GM20000 (cell line): ENCODE data around the gene FAM149B1.

Experiments
- DNase-seq: peaks from one replicate; pipeline ENCODE4 v3.0.0; 2012; ENCODE audit warnings: low spot score
- TF ChIP-seq, protein P1 (sequence below): IDR thresholded peaks from 2 replicates; pipeline ENCODE4 v1.5.1; 2012; ENCODE audit warnings: mild to moderate bottlenecking, control low read depth; ENCODE audit errors: extremely low read depth, missing control alignments

Gene FAM149B1

DNA sequence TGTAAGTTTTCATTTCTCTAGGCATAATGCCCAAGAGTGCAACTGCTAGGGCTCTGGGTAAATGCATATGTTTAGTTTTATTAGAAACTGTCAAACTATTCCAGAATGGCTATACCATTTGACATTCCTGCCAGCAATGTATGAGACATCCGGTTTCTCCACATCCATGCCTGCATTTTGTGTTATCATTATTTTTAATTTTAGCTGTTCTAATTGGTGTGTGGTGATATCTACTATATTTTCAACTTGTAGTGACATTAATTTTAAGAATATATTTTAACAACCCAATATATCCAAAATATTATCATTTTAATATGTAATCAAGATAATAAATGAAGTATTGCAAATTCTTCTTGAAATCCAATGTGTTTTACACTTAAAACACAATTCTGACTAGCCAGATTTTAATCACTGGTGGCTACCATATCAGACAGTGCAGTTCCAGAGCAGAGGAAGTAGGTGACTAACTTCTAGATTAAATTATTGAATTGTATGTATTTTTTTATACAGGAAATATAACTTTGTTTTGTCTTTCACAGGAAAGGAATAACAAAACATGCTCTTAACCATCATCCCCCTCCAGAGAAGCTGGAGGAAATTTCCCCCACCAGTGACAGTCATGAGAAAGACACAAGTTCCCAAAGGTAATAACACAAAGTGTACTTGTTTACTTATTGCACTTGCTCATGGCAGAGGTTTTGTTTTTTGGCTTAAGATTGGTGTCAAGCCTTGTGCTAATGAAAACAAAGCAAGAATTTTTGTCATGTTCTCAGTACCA lies 6.4 kb downstream of the FAM149B1 start:
- no peak for DNase-seq
- TF ChIP-seq, protein P1, sequence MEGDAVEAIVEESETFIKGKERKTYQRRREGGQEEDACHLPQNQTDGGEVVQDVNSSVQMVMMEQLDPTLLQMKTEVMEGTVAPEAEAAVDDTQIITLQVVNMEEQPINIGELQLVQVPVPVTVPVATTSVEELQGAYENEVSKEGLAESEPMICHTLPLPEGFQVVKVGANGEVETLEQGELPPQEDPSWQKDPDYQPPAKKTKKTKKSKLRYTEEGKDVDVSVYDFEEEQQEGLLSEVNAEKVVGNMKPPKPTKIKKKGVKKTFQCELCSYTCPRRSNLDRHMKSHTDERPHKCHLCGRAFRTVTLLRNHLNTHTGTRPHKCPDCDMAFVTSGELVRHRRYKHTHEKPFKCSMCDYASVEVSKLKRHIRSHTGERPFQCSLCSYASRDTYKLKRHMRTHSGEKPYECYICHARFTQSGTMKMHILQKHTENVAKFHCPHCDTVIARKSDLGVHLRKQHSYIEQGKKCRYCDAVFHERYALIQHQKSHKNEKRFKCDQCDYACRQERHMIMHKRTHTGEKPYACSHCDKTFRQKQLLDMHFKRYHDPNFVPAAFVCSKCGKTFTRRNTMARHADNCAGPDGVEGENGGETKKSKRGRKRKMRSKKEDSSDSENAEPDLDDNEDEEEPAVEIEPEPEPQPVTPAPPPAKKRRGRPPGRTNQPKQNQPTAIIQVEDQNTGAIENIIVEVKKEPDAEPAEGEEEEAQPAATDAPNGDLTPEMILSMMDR = no peak

DNA sequence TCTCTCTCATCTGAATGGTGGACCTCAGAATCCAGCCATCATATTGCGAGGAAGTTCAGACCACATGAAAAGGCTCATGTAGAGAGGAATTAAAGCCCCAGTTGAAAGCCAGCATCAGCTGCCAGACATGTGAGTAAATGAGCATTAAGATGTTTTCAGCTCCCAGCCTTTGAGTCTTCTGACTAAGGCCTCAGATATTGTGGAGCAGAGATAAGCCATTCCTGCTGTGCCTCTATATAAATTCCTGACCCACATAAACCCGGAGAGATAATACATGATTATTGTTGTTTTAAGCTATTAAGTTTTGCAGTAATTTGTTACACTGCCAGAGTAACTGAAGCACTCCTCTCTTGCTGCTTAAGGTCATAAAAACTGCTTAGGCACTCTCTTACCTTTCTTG lies 14.6 kb downstream of the FAM149B1 start:
- TF ChIP-seq, protein P1 = no peak
- DNase-seq = no peak

DNA sequence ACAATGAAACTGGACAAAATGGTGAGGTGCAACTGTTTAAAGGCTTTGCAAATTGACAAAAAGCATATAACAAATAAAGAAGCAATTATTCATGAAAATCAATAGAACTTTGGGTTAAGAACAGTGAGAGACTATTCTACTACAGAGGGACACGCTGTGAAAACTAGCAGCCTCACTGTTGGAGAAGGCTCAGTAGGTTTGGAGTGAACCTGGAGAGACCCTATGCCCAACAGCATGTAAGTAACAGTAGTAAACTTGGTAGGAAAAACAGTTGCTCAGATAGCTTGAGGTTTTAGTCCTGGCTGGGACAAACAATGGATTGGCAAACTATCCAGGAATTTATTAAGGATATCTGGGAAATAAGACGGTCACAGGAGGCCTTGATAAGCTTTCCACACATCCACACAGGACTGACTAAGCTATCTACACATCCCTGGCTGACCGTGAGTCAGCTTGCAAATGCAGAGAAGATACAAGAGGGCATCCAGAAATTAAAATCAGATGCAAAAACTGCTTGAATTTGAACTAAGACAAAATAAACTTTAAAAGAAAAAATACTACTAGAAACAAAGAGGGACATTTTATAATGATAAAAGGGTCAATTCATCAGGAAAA lies 15.9 kb downstream of the FAM149B1 start:
- TF ChIP-seq, protein P1 = no peak
- DNase-seq = no peak

DNA sequence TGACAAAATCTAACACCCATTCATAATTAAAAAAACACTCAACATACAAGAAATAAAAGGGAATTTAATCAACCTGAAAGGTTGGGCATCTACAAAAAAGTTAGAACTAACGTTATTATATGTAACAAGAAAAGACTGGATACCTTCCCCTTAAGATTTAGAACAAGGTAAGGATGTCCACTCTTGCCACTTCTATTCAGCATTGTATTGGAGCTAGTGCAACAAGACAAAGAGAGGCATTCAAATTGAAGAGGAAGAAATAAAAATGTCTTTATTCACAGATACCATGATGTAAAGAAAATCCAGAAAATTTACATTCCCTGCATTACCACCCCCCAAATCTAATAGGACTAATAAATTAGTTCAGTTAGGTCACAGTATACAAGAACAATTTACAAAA lies 18.3 kb downstream of the FAM149B1 start:
- DNase-seq = no peak
- TF ChIP-seq, protein P1 = no peak

DNA sequence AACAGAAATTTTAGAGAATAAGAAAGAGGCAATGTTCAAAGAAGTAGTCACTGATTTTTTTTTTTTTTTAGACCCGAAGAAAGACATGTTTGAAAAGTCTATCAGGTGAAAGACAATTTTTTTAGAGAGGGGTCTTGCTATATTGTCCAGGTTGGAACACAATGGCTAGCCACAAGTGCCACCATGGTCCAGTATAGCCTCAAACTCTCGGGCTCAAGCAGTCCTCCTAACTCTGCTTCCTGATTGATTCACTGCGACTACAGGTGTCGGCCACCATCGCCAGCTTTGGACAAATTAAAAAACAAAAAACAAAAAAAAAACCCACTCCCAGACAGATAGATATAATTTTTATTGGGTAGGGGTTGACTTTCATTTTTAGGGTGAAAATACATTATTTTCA lies 22.3 kb downstream of the FAM149B1 start:
- no peak for DNase-seq
- TF ChIP-seq, protein P1 = no peak

DNA sequence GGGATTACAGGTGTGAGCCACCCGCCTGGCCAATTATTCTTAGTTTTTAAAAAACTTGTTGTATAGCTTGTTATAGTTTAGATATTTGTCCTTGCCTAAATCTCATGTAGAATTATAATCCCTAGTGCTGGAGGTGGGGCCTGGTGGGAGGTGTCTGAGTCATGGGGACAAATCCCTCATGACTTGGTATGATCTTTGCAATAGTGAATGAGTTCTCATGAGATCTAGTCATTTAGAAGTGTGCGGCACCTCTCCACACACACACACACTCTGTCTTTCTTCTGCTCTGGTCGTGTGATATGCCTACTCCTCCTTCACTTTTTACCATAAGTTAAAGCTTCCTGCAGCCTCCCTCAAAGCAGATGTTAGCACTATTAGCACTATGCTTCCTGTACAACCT lies 37.2 kb downstream of the FAM149B1 start:
- DNase-seq = no peak
- TF ChIP-seq, protein P1 = no peak

DNA sequence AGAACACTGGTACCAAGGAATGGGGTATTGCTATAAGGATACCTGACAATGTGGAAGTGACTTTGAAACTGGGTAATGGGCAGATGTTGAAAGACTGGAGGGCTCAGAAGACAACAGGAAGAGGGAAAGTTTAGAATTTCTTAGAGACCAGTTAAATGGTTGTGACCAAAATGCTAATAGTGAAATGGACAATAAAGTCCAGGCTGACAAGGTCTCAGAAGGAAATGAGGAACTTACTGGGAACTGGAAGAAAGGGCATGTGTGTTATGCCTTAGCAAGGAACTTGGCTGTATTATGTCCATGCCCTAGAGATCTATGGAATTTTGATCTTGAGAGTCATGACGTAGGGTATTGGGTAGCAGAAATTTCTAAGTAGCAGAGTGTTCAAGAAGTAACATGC lies 38.0 kb downstream of the FAM149B1 start:
- DNase-seq = no peak
- TF ChIP-seq, protein P1 = no peak
